OCI-LY7 (cell line): ENCODE results near the gene NTM.

Experiments used
- CTCF ChIP-seq: fragments of 200-600 bp; sonication (generic); conservative IDR thresholded peaks from 2 replicates; pipeline ENCODE4 v1.5.1; 2014; ENCODE audit warnings: mild to moderate bottlenecking, antibody characterized with exemption, low read length, moderate library complexity, mixed read lengths
- EZH2phosphoT487 ChIP-seq: fragments of 200-600 bp; sonication (generic); IDR thresholded peaks from 2 replicates; pipeline ENCODE4 v1.6.1; 2018; ENCODE audit warnings: low read depth, borderline replicate concordance, mild to moderate bottlenecking, mixed run types, antibody characterized with exemption, low read length, moderate library complexity, mixed read lengths

- no peak for TF ChIP-seq CTCF
- no peak for TF ChIP-seq EZH2phosphoT487
Observed at GRCh38 chr11:132057266-132057665, 686.9 kb downstream of the NTM start.
